ENCODE measurements around the gene VGLL4. TPM values are rescaled to one million over a fixed set of nuclear protein-coding genes. Genes with fewer than 3 reads are reported as not detected.

VGLL4 gene
- total and polyA plus RNA-seq, 5 donors from 2014 or later, result 8.5 to 16.3 (median 14.0) TPM

GRCh38 chr3:11624704-11625375, 18.9 kb downstream of the VGLL4 start:
- H3K4me1 Mint-ChIP-seq, result peaks cover 33 to 76% (median 47%) of the 10 kb centered on the region in 4 donors
- H3K4me1 ChIP-seq (ENCODE audit: control insufficient read depth, insufficient read depth, low read length, poor library complexity, severe bottlenecking), result peaks cover 27% of the 10 kb centered on the region
- H3K4me3 ChIP-seq (ENCODE audit: low read depth, low read length), result peak overlapping the region; percentile 60
- H3K9me3 ChIP-seq (ENCODE audit: control insufficient read depth in 2 of 2, low read length in 2 of 2), result no peaks in the 10 kb centered on the region
- ATAC-seq (ENCODE audit: low read depth in 2 of 2) (no peak), DNase-seq (peak in 1 of 3 donors; percentile 24)
- peak overlapping the region; percentile 5 to 67 (median 33) for H3K4me3 Mint-ChIP-seq
- H3K27me3 ChIP-seq (ENCODE audit: control insufficient read depth, insufficient read depth, low read length), result no peaks in the 10 kb centered on the region
- H3K27me3 Mint-ChIP-seq, result no peaks in the 10 kb centered on the region
- H3K27ac ChIP-seq (ENCODE audit: insufficient read depth, low read length, poor library complexity, severe bottlenecking), result no peak overlapping the region
- peak overlapping the region; percentile 53 to 83 (median 70) for H3K27ac Mint-ChIP-seq
- H3K36me3 Mint-ChIP-seq, result peaks cover 13% of the 10 kb centered on the region
- H3K36me3 ChIP-seq (ENCODE audit: control insufficient read depth, insufficient read depth, low read length), result no peaks in the 10 kb centered on the region
- peaks cover 0 to 2% (median 0%) of the 10 kb centered on the region in 7 donors for H3K9me3 Mint-ChIP-seq

GRCh38 chr3:11624161-11624560, 19.6 kb downstream of the VGLL4 start:
- Histone ChIP-seq H3K9me3 (ENCODE audit: control insufficient read depth in 2 of 2, low read length in 2 of 2) (no peaks in the 10 kb centered on the region), H3K4me1 (ENCODE audit: control insufficient read depth, insufficient read depth, low read length, poor library complexity, severe bottlenecking) (peaks cover 27% of the 10 kb centered on the region), H3K27me3 (ENCODE audit: control insufficient read depth, insufficient read depth, low read length) (no peaks in the 10 kb centered on the region), H3K27ac (ENCODE audit: insufficient read depth, low read length, poor library complexity, severe bottlenecking) (no peak overlapping the region), H3K36me3 (ENCODE audit: control insufficient read depth, insufficient read depth, low read length) (no peaks in the 10 kb centered on the region), H3K4me3 (ENCODE audit: low read depth, low read length) (peak overlapping the region; percentile 60)
- H3K4me3 Mint-ChIP-seq, result peak overlapping the region; percentile 5 to 67 (median 33)
- peaks cover 32 to 77% (median 53%) of the 10 kb centered on the region in 4 donors for H3K4me1 Mint-ChIP-seq
- H3K27ac Mint-ChIP-seq, result peak overlapping the region; percentile 53 to 83 (median 70)
- peaks cover 0 to 2% (median 0%) of the 10 kb centered on the region in 7 donors for H3K9me3 Mint-ChIP-seq
- H3K27me3 Mint-ChIP-seq, result no peaks in the 10 kb centered on the region
- DNase-seq (peak; percentile 28 to 80 (median 50)), ATAC-seq (ENCODE audit: low read depth in 2 of 2) (peak; percentile 60 to 64)
- H3K36me3 Mint-ChIP-seq, result peaks cover 13% of the 10 kb centered on the region

GRCh38 chr3:11622586-11623550, 20.8 kb downstream of the VGLL4 start:
- Mint-ChIP-seq H3K9me3 (peaks cover 0 to 2% (median 0%) of the 10 kb centered on the region in 7 donors), H3K27me3 (no peaks in the 10 kb centered on the region), H3K4me3 (no peak overlapping the region), H3K27ac (peak overlapping the region in 2 of 3 donors; percentile 62 to 83), H3K4me1 (peaks cover 36 to 81% (median 56%) of the 10 kb centered on the region in 4 donors), H3K36me3 (peaks cover 12% of the 10 kb centered on the region)
- no peak overlapping the region for H3K27ac ChIP-seq (ENCODE audit: insufficient read depth, low read length, poor library complexity, severe bottlenecking)
- no peaks in the 10 kb centered on the region for H3K9me3 ChIP-seq (ENCODE audit: control insufficient read depth in 2 of 2, low read length in 2 of 2)
- ATAC-seq (ENCODE audit: low read depth in 2 of 2) (no peak), DNase-seq (no peak)
- peaks cover 27% of the 10 kb centered on the region for H3K4me1 ChIP-seq (ENCODE audit: control insufficient read depth, insufficient read depth, low read length, poor library complexity, severe bottlenecking)
- no peak overlapping the region for H3K4me3 ChIP-seq (ENCODE audit: low read depth, low read length)
- H3K36me3 ChIP-seq (ENCODE audit: control insufficient read depth, insufficient read depth, low read length), result no peaks in the 10 kb centered on the region
- no peaks in the 10 kb centered on the region for H3K27me3 ChIP-seq (ENCODE audit: control insufficient read depth, insufficient read depth, low read length)

GRCh38 chr3:11621077-11621476, 22.6 kb downstream of the VGLL4 start:
- no peak overlapping the region for H3K4me3 ChIP-seq (ENCODE audit: low read depth, low read length)
- H3K27me3 ChIP-seq (ENCODE audit: control insufficient read depth, insufficient read depth, low read length), result no peaks in the 10 kb centered on the region
- DNase-seq (no peak), ATAC-seq (ENCODE audit: low read depth in 2 of 2) (no peak)
- H3K4me1 ChIP-seq (ENCODE audit: control insufficient read depth, insufficient read depth, low read length, poor library complexity, severe bottlenecking), result peaks cover 22% of the 10 kb centered on the region
- no peaks in the 10 kb centered on the region for H3K9me3 ChIP-seq (ENCODE audit: control insufficient read depth in 2 of 2, low read length in 2 of 2)
- Mint-ChIP-seq H3K27me3 (no peaks in the 10 kb centered on the region), H3K27ac (peak overlapping the region in 1 of 3 donors; percentile 85), H3K36me3 (peaks cover 8% of the 10 kb centered on the region), H3K9me3 (peaks cover 0 to 2% (median 0%) of the 10 kb centered on the region in 7 donors), H3K4me3 (no peak overlapping the region), H3K4me1 (peaks cover 31 to 80% (median 53%) of the 10 kb centered on the region in 4 donors)
- H3K36me3 ChIP-seq (ENCODE audit: control insufficient read depth, insufficient read depth, low read length), result no peaks in the 10 kb centered on the region
- H3K27ac ChIP-seq (ENCODE audit: insufficient read depth, low read length, poor library complexity, severe bottlenecking), result no peak overlapping the region

- no peaks in the 10 kb centered on the region for H3K27me3 Mint-ChIP-seq
- DNase-seq (no peak), ATAC-seq (ENCODE audit: low read depth in 2 of 2) (no peak)
- H3K27ac ChIP-seq (ENCODE audit: insufficient read depth, low read length, poor library complexity, severe bottlenecking), result no peak overlapping the region
- peaks cover 8% of the 10 kb centered on the region for H3K36me3 Mint-ChIP-seq
- peaks cover 12% of the 10 kb centered on the region for H3K4me1 ChIP-seq (ENCODE audit: control insufficient read depth, insufficient read depth, low read length, poor library complexity, severe bottlenecking)
- no peak overlapping the region for H3K4me3 ChIP-seq (ENCODE audit: low read depth, low read length)
- H3K27ac Mint-ChIP-seq, result peak overlapping the region in 2 of 3 donors; percentile 48 to 85
- H3K27me3 ChIP-seq (ENCODE audit: control insufficient read depth, insufficient read depth, low read length), result no peaks in the 10 kb centered on the region
- no peaks in the 10 kb centered on the region for H3K9me3 ChIP-seq (ENCODE audit: control insufficient read depth in 2 of 2, low read length in 2 of 2)
- peaks cover 21 to 73% (median 47%) of the 10 kb centered on the region in 4 donors for H3K4me1 Mint-ChIP-seq
- peaks cover 0 to 2% (median 0%) of the 10 kb centered on the region in 7 donors for H3K9me3 Mint-ChIP-seq
- no peaks in the 10 kb centered on the region for H3K36me3 ChIP-seq (ENCODE audit: control insufficient read depth, insufficient read depth, low read length)
- peak overlapping the region in 1 of 4 donors; percentile 28 for H3K4me3 Mint-ChIP-seq
These were observed 23.6 kb downstream of the VGLL4 start for GRCh38 chr3:11619946-11620652.

- H3K4me3 ChIP-seq (ENCODE audit: low read depth, low read length), result no peak overlapping the region
- H3K4me1 ChIP-seq (ENCODE audit: control insufficient read depth, insufficient read depth, low read length, poor library complexity, severe bottlenecking), result peaks cover 6% of the 10 kb centered on the region
- no peak for ATAC-seq (ENCODE audit: low read depth in 2 of 2)
- H3K27me3 ChIP-seq (ENCODE audit: control insufficient read depth, insufficient read depth, low read length), result no peaks in the 10 kb centered on the region
- no peaks in the 10 kb centered on the region for H3K36me3 ChIP-seq (ENCODE audit: control insufficient read depth, insufficient read depth, low read length)
- no peak overlapping the region for H3K4me3 Mint-ChIP-seq
- no peaks in the 10 kb centered on the region for H3K9me3 ChIP-seq (ENCODE audit: control insufficient read depth in 2 of 2, low read length in 2 of 2)
- no peaks in the 10 kb centered on the region for H3K27me3 Mint-ChIP-seq
- peaks cover 8% of the 10 kb centered on the region for H3K36me3 Mint-ChIP-seq
- H3K27ac Mint-ChIP-seq, result peak overlapping the region in 2 of 3 donors; percentile 48 to 85
- no peak for DNase-seq
- peaks cover 0 to 2% (median 0%) of the 10 kb centered on the region in 7 donors for H3K9me3 Mint-ChIP-seq
- peaks cover 16 to 67% (median 43%) of the 10 kb centered on the region in 4 donors for H3K4me1 Mint-ChIP-seq
- H3K27ac ChIP-seq (ENCODE audit: insufficient read depth, low read length, poor library complexity, severe bottlenecking), result no peak overlapping the region
These were observed 24.3 kb downstream of the VGLL4 start for GRCh38 chr3:11619461-11619860.

- Mint-ChIP-seq H3K4me1 (peaks cover 10 to 61% (median 37%) of the 10 kb centered on the region in 4 donors), H3K9me3 (peaks cover 0 to 2% (median 0%) of the 10 kb centered on the region in 7 donors), H3K27me3 (no peaks in the 10 kb centered on the region), H3K27ac (no peak overlapping the region), H3K4me3 (no peak overlapping the region), H3K36me3 (peaks cover 8% of the 10 kb centered on the region)
- ATAC-seq (ENCODE audit: low read depth in 2 of 2) (no peak), DNase-seq (no peak)
- H3K27ac ChIP-seq (ENCODE audit: insufficient read depth, low read length, poor library complexity, severe bottlenecking), result no peak overlapping the region
- H3K4me3 ChIP-seq (ENCODE audit: low read depth, low read length), result no peak overlapping the region
- no peaks in the 10 kb centered on the region for H3K36me3 ChIP-seq (ENCODE audit: control insufficient read depth, insufficient read depth, low read length)
- H3K27me3 ChIP-seq (ENCODE audit: control insufficient read depth, insufficient read depth, low read length), result no peaks in the 10 kb centered on the region
- H3K9me3 ChIP-seq (ENCODE audit: control insufficient read depth in 2 of 2, low read length in 2 of 2), result no peaks in the 10 kb centered on the region
- H3K4me1 ChIP-seq (ENCODE audit: control insufficient read depth, insufficient read depth, low read length, poor library complexity, severe bottlenecking), result peaks cover 3% of the 10 kb centered on the region
These were observed 24.8 kb downstream of the VGLL4 start for GRCh38 chr3:11618904-11619303.

Measured in CD4-positive, CD25-positive, alpha-beta regulatory T cell (primary cell).